Tibial nerve (tissue), 4 donors: Measurements from ENCODE around the gene TMEM192.
"Not testable (repeated sequence)": the region's sequence is repeated elsewhere in the genome, so short reads cannot be mapped to it uniquely, and the experiment has no call there.

Experiments used
- EP300 ChIP-seq, 2 donors: sonication (generic); formaldehyde crosslinking; IDR thresholded peaks; one replicate each; pipeline ENCODE4 v1.6.1; 2017; ENCODE audit warnings: antibody characterized with exemption in 2 of 2, mild to moderate bottlenecking in 1 of 2
- POLR2A ChIP-seq, 2 donors: fragments of 450-650 bp; IDR thresholded peaks; one replicate each; pipeline ENCODE4 v1.6.1; 2017; ENCODE audit warnings: antibody characterized with exemption in 2 of 2, mild to moderate bottlenecking in 2 of 2, moderate library complexity in 2 of 2
- TF ChIP-seq, protein P1 (sequence below), 5 experiments: fragments of 200-600 bp in 3 of 5; fragments of 450-650 bp in 2 of 5; sonication (generic) in 3 of 5; IDR thresholded peaks; one replicate each; pipeline ENCODE4 v1.5.1; 2016 to 2019; ENCODE audit warnings: antibody characterized with exemption in 5 of 5, mild to moderate bottlenecking in 3 of 5, moderate library complexity in 2 of 5

DNA sequence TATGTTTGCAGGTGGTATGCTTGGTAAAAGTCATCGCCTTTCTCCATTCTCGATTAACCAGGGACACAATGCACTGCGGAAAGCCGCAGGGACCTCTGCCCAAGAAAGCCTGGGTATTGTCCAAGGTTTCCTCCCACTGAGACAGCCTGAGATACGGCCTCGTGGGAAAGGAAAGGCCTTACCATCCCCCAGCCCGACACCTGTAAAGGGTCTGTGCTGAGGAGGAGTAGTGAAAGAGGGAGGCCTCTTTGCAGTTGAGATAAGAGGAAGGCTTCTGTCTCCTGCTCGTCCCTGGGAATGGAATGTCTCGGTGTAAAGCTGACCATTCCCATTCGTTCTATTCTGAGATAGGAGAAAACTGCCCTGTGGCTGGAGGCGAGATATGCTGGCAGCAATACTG is 39.3 kb downstream of the TMEM192 start:
- TF ChIP-seq, protein P1, sequence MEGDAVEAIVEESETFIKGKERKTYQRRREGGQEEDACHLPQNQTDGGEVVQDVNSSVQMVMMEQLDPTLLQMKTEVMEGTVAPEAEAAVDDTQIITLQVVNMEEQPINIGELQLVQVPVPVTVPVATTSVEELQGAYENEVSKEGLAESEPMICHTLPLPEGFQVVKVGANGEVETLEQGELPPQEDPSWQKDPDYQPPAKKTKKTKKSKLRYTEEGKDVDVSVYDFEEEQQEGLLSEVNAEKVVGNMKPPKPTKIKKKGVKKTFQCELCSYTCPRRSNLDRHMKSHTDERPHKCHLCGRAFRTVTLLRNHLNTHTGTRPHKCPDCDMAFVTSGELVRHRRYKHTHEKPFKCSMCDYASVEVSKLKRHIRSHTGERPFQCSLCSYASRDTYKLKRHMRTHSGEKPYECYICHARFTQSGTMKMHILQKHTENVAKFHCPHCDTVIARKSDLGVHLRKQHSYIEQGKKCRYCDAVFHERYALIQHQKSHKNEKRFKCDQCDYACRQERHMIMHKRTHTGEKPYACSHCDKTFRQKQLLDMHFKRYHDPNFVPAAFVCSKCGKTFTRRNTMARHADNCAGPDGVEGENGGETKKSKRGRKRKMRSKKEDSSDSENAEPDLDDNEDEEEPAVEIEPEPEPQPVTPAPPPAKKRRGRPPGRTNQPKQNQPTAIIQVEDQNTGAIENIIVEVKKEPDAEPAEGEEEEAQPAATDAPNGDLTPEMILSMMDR (IDR thresholded peaks at IDR 0.05), result not testable (repeated sequence)
- not testable (repeated sequence) for TF ChIP-seq POLR2A, EP300 (IDR thresholded peaks at IDR 0.05)
